Measurements from ENCODE around the gene ELN. TPM values are rescaled to one million over a fixed set of nuclear protein-coding genes. Genes with fewer than 3 reads are reported as not detected.
A peak's percentile ranks its signal among the peaks of the same experiment; 100 is the strongest.

ELN gene
- total and polyA plus RNA-seq, 2 of the 4 experiments (the other 2 are of a cell fraction), result 2.2 to 14.3 TPM

- H3K9me1 ChIP-seq (ENCODE audit: insufficient read depth, low read length), result peaks cover 8% of the 10 kb centered on the region
- ATAC-seq (ENCODE audit: low read depth) (no peak), DNase-seq (peak; percentile 21)
- dilution Hi-C loops (cut with HindIII; ENCODE audit: low sequenced_read_pairs, unreplicated experiment), result no loop called here
- no CpG with 5 or more reads among the region's 9 CpGs for WGBS, 2 experiments (ENCODE audit: extremely low coverage in 2 of 2, insufficient read length in 1 of 2)
- TF ChIP-seq RFX5 (IDR thresholded peaks at IDR 0.05; ENCODE audit: low read depth, low read length), result no peak
- TF ChIP-seq RAD21 (IDR thresholded peaks at IDR 0.05; ENCODE audit: low read length), result no peak
- TF ChIP-seq NFE2L2 (IDR thresholded peaks at IDR 0.05; ENCODE audit: low read depth, low read length), result no peak
- TF ChIP-seq BHLHE40 (IDR thresholded peaks at IDR 0.05; ENCODE audit: low read depth, low read length), result no peak
- TF ChIP-seq, protein P1, sequence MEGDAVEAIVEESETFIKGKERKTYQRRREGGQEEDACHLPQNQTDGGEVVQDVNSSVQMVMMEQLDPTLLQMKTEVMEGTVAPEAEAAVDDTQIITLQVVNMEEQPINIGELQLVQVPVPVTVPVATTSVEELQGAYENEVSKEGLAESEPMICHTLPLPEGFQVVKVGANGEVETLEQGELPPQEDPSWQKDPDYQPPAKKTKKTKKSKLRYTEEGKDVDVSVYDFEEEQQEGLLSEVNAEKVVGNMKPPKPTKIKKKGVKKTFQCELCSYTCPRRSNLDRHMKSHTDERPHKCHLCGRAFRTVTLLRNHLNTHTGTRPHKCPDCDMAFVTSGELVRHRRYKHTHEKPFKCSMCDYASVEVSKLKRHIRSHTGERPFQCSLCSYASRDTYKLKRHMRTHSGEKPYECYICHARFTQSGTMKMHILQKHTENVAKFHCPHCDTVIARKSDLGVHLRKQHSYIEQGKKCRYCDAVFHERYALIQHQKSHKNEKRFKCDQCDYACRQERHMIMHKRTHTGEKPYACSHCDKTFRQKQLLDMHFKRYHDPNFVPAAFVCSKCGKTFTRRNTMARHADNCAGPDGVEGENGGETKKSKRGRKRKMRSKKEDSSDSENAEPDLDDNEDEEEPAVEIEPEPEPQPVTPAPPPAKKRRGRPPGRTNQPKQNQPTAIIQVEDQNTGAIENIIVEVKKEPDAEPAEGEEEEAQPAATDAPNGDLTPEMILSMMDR (conservative IDR thresholded peaks at IDR 0.05; ENCODE audit: low read depth, low read length), result no peak
- TF ChIP-seq MAZ (IDR thresholded peaks at IDR 0.05; ENCODE audit: borderline replicate concordance, low read depth, low read length), result no peak
- TF ChIP-seq CHD1 (IDR thresholded peaks at IDR 0.05; ENCODE audit: low read depth, low read length), result no peak
- no peak for TF ChIP-seq FOS (IDR thresholded peaks at IDR 0.05; ENCODE audit: low read depth, low read length)
- no peak for TF ChIP-seq RCOR1 (IDR thresholded peaks at IDR 0.05; ENCODE audit: insufficient replicate concordance, low read length)
- no peak for TF ChIP-seq MXI1 (IDR thresholded peaks at IDR 0.05; ENCODE audit: borderline replicate concordance, low read depth, low read length)
- TF ChIP-seq, protein P2, sequence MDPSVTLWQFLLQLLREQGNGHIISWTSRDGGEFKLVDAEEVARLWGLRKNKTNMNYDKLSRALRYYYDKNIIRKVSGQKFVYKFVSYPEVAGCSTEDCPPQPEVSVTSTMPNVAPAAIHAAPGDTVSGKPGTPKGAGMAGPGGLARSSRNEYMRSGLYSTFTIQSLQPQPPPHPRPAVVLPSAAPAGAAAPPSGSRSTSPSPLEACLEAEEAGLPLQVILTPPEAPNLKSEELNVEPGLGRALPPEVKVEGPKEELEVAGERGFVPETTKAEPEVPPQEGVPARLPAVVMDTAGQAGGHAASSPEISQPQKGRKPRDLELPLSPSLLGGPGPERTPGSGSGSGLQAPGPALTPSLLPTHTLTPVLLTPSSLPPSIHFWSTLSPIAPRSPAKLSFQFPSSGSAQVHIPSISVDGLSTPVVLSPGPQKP (IDR thresholded peaks at IDR 0.05; ENCODE audit: borderline replicate concordance, low read depth, low read length), result no peak
- no peak for TF ChIP-seq MAFK (IDR thresholded peaks at IDR 0.05; ENCODE audit: low read depth, low read length)
- no peak overlapping the region for H4K91ac ChIP-seq (ENCODE audit: insufficient read depth, low read depth, low read length)
- H2AK9ac ChIP-seq (replicated peaks; ENCODE audit: low read depth, low read length, poor library complexity), result no peak overlapping the region
- H3K4me2 ChIP-seq (ENCODE audit: low read depth, low read length), result no peak overlapping the region
- peaks cover 15% of the 10 kb centered on the region for H3K4me1 ChIP-seq (ENCODE audit: control insufficient read depth, insufficient read depth, low read length)
- no peak overlapping the region for H3K9ac ChIP-seq (ENCODE audit: low read depth, low read length)
- in situ Hi-C loops (cut with MboI; ENCODE audit: low sequenced_read_pairs), result no loop called here
- no peak overlapping the region for H3K18ac ChIP-seq (ENCODE audit: low read depth, low read length)
- no peak overlapping the region; the same call in 2 of the 3 replicates for H2BK15ac ChIP-seq (ENCODE audit: low read depth, low read length)
- no peak overlapping the region for H4K8ac ChIP-seq (ENCODE audit: low read depth in 2 of 2, low read length in 2 of 2)
- no peak overlapping the region for H3K4ac ChIP-seq (ENCODE audit: low read depth, low read length)
- H3K9me3 ChIP-seq (ENCODE audit: control insufficient read depth, insufficient read depth, low read length), result peaks cover 4% of the 10 kb centered on the region; the same call in 1 of the 2 replicates
- no peak overlapping the region for H3K27ac ChIP-seq (ENCODE audit: insufficient read depth, low read length)
- H4K5ac ChIP-seq (ENCODE audit: low read depth, low read length), result no peak overlapping the region
- no peaks in the 10 kb centered on the region for H3K36me3 ChIP-seq (ENCODE audit: control insufficient read depth, insufficient read depth, low read length)
- no peaks in the 10 kb centered on the region for H3K27me3 ChIP-seq (ENCODE audit: control insufficient read depth, insufficient read depth, low read length)
- no peak overlapping the region for H2BK120ac ChIP-seq (ENCODE audit: low read depth, low read length)
- ChIA-PET POLR2A (ENCODE audit: unreplicated experiment) (no interaction called here), CTCF (no interaction called here)
- H3K14ac ChIP-seq (replicated peaks; ENCODE audit: low read depth, low read length), result no peak overlapping the region
- H3K56ac ChIP-seq (ENCODE audit: extremely low read depth, insufficient read depth, low read length), result no peak overlapping the region
- H2BK5ac ChIP-seq (ENCODE audit: low read depth, low read length, poor library complexity, severe bottlenecking), result no peak overlapping the region
- 0 out of 2 replicates have a peak overlapping the region, but pooled peaks have one; percentile 24 for H2AK5ac ChIP-seq (ENCODE audit: low read depth, low read length)
- no peaks in the 10 kb centered on the region; a peak in 1 of 4 replicates for H3K79me1 ChIP-seq (ENCODE audit: low read depth in 1 of 2, low read length in 2 of 2)
- no peaks in the 10 kb centered on the region for H4K20me1 ChIP-seq (ENCODE audit: insufficient read depth, low read length)
- no peak overlapping the region for H3K23ac ChIP-seq (ENCODE audit: low read depth, low read length)
- H3K4me3 ChIP-seq (ENCODE audit: insufficient read depth, low read depth, low read length), result no peak overlapping the region
- no peak overlapping the region for H2BK20ac ChIP-seq (ENCODE audit: low read depth, low read length)
- BruUV-seq (replicated peaks), result no TSS peak
- intact Hi-C loops (cut with micrococcal nuclease), result no loop called here
- no peak overlapping the region for H2AFZ ChIP-seq (replicated peaks; ENCODE audit: low read length, poor library complexity)
These were observed 39.8 kb upstream of the ELN start for GRCh38 chr7:73988197-73988596.

Data from IMR-90 (cell line).